ENCODE data around the gene GHITM. TPM values are rescaled to one million over a fixed set of nuclear protein-coding genes. Genes with fewer than 3 reads are reported as not detected.
"Not testable (repeated sequence)": the region's sequence is repeated elsewhere in the genome, so short reads cannot be mapped to it uniquely, and the experiment has no call there.

Gene GHITM
- total RNA-seq, 1 donor from 2014 or later, result 468 TPM

- Histone ChIP-seq H3K27ac (replicated peaks) (no peak overlapping the region), H3K9me3 (replicated peaks) (peaks cover 28% of the 10 kb centered on the region), H3K4me1 (no peaks in the 10 kb centered on the region), H3K36me3 (no peaks in the 10 kb centered on the region), H3K4me3 (no peak overlapping the region), H3K27me3 (ENCODE audit: low read depth) (peaks cover 12% of the 10 kb centered on the region)
- TF ChIP-seq CTCF (IDR thresholded peaks at IDR 0.05; ENCODE audit: borderline replicate concordance), result no peak
- no peak for DNase-seq
- intact Hi-C loops (cut with micrococcal nuclease), result no loop called here
Measured at GRCh38 chr10:84123362-84123761, 15.9 kb upstream of the GHITM start.

- DNase-seq; H3K4me1 ChIP-seq; H3K27ac ChIP-seq (replicated peaks); H3K36me3 ChIP-seq; H3K4me3 ChIP-seq; intact Hi-C loops (cut with micrococcal nuclease): not testable (repeated sequence)
- H3K27me3 ChIP-seq (ENCODE audit: low read depth), result peaks cover 28% of the 10 kb centered on the region
- H3K9me3 ChIP-seq (replicated peaks), result peaks cover 28% of the 10 kb centered on the region
Measured at GRCh38 chr10:84125910-84126784, 13.2 kb upstream of the GHITM start.

GRCh38 chr10:84126785-84127167 is 12.5 kb upstream of the GHITM start:
- H3K4me3 ChIP-seq, result no peak overlapping the region
- H3K27ac ChIP-seq (replicated peaks), result no peak overlapping the region
- TF ChIP-seq CTCF (IDR thresholded peaks at IDR 0.05; ENCODE audit: borderline replicate concordance), result no peak
- no peak for DNase-seq
- H3K4me1 ChIP-seq, result no peaks in the 10 kb centered on the region
- intact Hi-C loops (cut with micrococcal nuclease), result no loop called here
- peaks cover 28% of the 10 kb centered on the region for H3K9me3 ChIP-seq (replicated peaks)
- no peaks in the 10 kb centered on the region for H3K36me3 ChIP-seq
- H3K27me3 ChIP-seq (ENCODE audit: low read depth), result peaks cover 34% of the 10 kb centered on the region

GRCh38 chr10:84135836-84136235 is 3.5 kb upstream of the GHITM start:
- DNase-seq, result no peak
- no peak for TF ChIP-seq CTCF (IDR thresholded peaks at IDR 0.05; ENCODE audit: borderline replicate concordance)
- H3K9me3 ChIP-seq (replicated peaks), result no peaks in the 10 kb centered on the region
- H3K27ac ChIP-seq (replicated peaks), result no peak overlapping the region
- peaks cover 15% of the 10 kb centered on the region for H3K4me1 ChIP-seq
- intact Hi-C loops (cut with micrococcal nuclease), result no loop called here
- no peaks in the 10 kb centered on the region for H3K36me3 ChIP-seq
- H3K27me3 ChIP-seq (ENCODE audit: low read depth), result peaks cover 11% of the 10 kb centered on the region
- no peak overlapping the region for H3K4me3 ChIP-seq

- intact Hi-C loops (cut with micrococcal nuclease), result no loop called here
- DNase-seq, result no peak
Measured at GRCh38 chr10:84137811-84138210, 1.5 kb upstream of the GHITM start.

More at GRCh38 chr10:84137811-84138210, 1.5 kb upstream of the GHITM start:
- Histone ChIP-seq H3K36me3 (peaks cover 18% of the 10 kb centered on the region), H3K27me3 (ENCODE audit: low read depth) (no peaks in the 10 kb centered on the region), H3K4me3 (no peak overlapping the region), H3K27ac (replicated peaks) (no peak overlapping the region), H3K4me1 (peaks cover 35% of the 10 kb centered on the region), H3K9me3 (replicated peaks) (no peaks in the 10 kb centered on the region)
- no peak for TF ChIP-seq CTCF (IDR thresholded peaks at IDR 0.05; ENCODE audit: borderline replicate concordance)
